HG03521 (cell line): ENCODE data around the gene EXOC3.

Experiments used
- ATAC-seq: cut with Tn5 transposase; IDR thresholded peaks from one replicate; pipeline ENCODE4 v1.9.1; 2021; ENCODE audit warnings: mild to moderate bottlenecking, moderate library complexity; ENCODE audit not compliant: unreplicated experiment

The EXOC3 gene

DNA sequence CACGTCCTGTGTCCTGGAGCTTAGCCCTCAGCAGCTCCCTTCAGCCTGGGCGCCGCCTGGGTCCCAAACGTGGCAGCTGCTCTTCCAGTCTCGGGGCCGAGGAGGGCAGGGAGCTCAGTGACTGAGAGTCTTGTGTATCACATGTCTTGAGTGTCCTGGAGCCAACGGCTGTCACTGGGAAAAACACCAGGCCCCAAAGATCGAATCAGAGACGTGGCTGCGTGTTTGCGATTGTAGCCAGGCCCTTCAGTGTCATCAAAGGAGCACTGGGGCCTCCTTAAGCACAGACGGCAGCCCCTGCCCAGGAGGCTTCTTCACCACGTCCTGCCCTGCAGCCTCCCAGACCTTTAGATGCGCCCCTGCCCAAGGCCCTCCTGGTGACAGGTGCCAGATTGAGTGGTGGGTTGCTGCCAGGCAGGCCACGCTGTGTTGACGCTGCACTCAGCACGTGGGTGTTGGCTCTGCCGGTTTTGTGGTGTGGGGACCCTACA lies 5.7 kb upstream of the EXOC3 start:
- no peak for ATAC-seq

DNA sequence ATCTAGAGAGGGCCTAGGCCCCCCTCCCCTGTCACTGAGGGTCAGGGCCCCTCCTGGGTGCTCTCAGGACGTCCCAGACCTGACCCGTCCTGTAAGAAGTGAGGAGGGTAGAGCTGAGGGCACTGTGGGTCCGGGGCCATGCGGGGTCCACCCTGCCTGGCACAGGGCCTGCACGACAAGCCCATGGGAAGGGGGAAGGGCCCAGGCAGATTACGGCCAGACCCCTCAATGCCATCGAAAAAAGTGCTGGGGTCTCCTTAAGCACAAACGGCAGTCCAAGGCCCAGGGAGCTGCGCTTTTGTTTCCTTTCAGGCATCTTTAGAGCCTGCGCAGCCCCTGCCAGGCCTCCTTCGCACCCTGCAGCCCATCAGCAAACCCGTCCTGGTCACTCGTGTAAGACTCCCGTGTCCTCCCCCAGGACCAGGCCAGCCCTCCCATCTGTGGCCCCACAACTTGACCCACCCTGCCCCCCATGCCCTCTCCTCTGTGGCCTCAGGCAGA lies 4.4 kb upstream of the EXOC3 start:
- no peak for ATAC-seq

DNA sequence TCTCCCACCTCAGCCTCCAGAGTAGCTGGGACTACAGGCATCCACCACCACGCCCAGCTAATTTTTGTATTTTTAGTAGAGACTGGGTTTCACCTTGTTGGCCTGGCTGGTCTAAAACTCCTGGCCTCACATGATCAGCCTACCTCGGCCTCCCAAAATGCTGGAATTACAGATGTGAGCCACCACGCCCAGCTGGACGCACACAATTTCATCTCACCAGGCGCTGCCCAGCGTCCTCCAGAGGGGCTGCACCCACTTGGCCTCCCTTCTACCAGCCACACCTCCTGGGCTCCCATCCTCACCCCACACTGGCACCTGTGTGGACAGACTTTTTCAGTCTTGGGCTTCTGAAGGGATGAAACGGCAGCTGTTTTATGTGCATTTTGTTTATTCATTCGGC lies 3.8 kb upstream of the EXOC3 start:
- ATAC-seq: no peak

DNA sequence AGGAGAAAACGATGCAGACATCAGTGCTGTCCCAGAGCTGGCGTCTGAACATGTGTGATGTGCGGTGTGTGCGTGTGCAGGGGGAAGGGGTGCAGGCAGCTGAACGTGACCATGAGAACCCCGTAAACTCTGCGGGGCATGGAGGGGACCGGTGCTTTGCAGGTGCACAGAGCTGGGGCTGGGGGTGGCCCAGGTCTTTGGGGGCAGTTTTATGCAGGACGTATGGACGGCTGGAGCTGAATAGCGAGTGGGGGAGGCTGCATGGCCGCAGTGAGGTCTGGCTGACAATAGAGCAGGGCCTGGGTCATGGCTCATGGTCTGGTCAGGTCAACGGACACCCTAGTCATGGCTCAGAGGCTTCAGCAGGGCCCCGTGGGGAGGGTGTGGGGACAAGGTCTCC lies 3.3 kb upstream of the EXOC3 start:
- no peak for ATAC-seq

DNA sequence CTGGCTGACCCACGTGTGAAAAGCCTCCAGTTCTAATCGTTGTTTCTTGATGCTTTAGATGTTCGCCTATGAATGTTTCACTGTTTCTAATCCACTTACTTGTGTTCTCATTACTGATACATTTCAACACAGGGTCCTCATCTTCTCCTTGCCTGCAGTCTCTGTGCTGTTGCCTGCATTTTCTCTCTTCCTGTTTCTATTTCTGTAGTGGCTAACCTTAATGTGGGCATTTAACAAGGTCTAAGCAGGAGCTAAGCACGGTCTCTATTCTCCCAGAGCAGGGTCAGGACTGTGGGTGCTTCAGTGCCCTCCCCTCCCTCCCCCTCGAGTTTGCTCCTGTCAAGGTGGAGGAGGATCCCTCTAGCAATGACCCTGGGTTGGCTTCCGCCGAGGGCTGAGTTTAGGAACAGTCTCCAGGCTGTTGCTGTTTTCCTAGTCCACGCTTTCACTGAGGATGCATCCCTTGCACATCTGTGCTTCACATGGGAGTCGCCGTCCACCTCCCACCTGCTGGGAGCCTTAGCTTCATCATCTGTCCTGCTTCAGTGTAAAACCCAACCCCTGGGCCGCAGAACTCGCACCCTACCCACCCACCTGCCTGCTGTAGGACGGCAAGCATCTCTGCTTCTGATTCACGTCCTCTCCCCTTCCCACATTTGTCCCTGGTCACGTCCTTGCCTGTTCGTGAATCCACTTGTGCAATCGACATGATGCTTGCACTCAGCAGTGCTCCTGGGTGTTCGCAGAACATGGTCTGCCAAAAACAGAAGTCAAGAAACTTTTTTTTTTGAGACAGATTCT lies 2.4 kb upstream of the EXOC3 start:
- no peak for ATAC-seq

DNA sequence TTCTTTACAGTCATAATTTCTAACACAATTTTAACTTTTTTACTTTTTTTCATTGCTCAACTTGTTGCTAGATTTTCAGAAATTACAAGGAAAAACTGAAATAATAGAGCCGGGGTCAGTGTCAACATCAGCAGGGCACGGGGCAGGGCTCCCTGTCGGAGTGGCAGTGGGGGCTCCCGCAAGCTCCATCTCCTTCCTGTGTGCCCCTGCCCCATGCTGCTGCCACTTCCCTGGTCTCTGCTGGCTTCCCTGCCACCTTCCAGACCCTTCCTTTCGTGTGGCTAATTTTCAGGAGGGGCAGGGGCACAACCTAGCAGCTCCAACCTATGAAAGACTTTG lies 1.0 kb upstream of the EXOC3 start:
- no peak for ATAC-seq

GRCh38 chr5:443239-444151 lies 519 bp downstream of the EXOC3 start:
- peak; percentile 14 for ATAC-seq

GRCh38 chr5:444226-444625 lies 1.2 kb downstream of the EXOC3 start:
- ATAC-seq: no peak

DNA sequence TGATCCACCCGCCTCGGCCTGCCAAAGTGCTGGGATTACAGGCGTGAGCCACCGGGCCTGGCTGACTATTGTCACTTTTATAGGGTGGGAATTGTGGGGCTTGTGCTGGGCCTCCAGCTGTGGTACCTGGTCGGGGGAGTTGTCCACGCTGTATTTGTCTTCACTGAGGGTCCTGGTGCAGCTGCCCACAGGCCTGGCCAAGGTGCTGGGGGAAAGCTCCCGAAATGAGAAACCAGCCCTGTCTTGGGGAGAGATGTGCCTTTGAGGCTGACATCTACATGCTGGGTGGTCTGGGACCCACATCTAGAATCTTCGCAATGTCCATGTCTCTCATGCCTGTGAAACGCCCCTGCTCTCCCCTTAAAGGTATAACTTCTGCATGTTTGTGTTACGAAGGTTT lies 2.6 kb downstream of the EXOC3 start:
- ATAC-seq: no peak

DNA sequence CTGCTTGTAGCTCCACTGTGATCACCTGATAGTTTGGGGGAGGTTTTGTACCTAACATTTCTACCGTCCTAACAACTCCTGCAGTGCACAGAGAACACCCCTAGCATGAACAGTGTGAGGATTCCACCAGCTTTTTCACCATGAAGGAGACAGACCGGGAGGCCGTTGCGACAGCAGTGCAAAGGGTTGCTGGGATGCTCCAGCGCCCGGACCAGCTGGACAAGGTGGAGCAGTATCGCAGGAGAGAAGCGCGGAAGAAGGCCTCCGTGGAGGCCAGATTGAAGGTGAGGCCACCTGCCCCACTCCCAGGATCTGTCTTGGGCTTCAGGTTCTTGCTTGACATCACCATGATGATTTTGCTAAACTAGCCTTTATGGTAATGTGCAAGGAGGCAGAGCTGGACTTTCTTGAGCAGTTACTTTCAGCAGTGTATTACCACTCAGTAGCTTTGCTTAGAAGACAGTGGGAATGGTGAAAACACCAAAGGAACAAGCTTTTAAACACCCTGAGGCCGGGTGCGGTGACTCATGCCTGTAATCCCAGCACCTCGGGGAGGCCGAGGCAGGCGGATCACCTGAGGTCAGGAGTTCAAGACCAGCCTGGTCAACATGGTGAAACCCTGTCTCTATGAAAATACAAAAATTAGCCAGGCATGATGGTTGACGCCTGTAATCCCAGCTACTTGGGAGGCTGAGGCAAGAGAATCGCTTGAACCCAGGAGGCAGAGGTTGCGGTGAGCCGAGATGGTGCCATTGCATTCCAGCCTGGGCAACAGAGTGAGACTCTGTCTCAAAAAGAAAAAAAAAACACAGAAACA lies 3.3 kb downstream of the EXOC3 start:
- ATAC-seq: no peak

DNA sequence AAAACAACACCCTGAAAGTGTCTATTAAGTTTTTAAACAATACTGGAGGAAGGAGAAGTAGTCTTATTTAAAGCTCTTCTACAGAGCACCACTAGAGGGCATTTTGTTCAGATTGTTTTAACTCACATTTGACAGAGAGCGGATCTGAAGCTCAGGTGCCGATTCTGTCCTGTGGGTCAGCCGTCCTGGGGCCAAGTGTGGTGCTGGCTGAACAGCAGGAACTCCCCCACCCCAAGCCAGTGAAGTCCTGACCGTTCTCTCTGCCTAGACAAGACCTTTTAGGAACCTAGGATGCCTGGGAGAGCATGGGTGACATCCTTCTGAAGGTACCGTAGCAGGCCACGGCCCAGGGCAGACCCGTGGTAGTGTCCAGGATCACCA lies 3.9 kb downstream of the EXOC3 start:
- no peak for ATAC-seq

DNA sequence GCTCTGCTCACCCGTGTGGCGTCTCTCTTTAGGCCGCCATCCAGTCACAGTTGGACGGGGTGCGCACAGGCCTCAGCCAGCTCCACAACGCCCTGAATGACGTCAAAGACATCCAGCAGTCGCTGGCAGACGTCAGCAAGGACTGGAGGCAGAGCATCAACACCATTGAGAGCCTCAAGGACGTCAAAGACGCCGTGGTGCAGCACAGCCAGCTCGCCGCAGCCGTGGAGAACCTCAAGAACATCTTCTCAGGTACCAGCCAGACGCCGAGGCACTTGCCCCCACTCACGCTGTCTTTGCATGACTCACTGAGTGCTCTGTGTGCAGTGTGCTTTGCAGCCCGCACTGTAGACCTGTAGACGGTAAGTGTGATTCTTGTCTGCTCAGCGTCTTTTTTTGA lies 4.5 kb downstream of the EXOC3 start:
- ATAC-seq: no peak

DNA sequence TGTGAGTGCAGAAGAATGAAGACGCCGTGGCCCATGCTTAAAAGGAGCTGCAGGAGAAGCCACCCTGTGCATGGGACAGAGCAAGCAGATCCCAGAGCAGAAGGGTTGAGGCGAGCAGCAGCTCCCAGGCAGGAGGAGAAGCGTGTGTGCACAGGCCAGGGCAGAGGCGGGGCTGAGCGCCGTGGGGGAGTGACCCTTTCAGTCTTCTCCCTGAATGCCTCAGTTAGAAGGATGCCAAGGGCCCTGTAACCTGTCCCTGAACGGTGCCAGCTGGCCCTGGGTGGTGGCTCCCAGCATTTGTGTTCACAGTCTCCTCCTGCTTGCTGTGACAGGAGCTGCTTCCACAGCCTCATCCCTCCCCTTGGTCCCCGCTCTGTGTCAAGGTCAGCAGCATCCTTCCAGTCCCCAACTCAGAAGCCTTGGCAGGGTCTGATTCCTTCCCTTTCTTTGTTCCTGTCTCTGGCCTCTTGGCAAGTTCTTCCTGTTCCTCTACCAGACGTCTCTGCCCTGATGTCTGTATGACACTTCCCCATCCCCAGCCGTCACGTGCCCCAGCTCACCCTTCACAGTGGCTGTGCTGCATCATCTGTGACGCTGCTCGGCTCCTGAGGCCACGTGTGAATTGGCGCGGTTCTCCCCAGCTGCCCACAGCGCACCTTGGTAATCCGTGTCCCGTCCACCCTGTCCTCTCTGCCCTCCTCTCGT lies 5.2 kb downstream of the EXOC3 start:
- ATAC-seq: no peak

DNA sequence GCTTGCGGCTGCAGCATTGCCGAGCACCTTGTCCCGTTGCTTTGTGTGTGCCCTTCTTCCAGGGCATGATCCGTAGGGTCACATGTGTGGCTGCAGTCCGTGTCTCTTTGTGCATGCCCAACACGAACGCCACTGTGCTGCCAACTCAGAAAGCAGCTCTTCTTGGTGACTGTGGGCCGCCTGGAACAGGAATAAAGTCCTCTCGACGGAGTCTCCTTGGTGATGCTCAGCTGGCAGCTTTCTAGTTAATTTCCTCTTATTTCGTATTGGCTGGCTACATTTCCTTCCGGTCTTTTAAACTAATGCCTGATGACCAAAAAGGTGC lies 5.8 kb downstream of the EXOC3 start:
- ATAC-seq: no peak

DNA sequence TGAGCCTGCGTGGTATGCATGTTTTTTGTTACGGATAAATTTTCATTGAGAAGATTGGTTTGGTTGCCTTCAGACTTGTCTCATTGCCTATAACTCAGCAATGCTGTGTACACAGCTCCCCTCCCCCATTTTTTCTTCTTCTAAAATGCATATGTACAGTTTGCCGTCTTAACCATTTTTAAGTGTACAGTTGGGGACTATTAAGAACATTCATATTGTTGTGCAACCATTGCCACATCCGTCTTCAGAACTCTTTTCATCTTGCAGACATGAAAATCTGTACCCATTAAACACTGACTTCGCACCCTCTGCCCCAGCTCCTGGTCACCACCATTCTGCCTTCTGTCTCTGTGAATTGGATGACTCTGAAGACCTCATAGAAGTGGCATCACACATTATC lies 6.2 kb downstream of the EXOC3 start:
- no peak for ATAC-seq

- ATAC-seq: no peak
Observed at GRCh38 chr5:451587-452458, 8.8 kb downstream of the EXOC3 start.

DNA sequence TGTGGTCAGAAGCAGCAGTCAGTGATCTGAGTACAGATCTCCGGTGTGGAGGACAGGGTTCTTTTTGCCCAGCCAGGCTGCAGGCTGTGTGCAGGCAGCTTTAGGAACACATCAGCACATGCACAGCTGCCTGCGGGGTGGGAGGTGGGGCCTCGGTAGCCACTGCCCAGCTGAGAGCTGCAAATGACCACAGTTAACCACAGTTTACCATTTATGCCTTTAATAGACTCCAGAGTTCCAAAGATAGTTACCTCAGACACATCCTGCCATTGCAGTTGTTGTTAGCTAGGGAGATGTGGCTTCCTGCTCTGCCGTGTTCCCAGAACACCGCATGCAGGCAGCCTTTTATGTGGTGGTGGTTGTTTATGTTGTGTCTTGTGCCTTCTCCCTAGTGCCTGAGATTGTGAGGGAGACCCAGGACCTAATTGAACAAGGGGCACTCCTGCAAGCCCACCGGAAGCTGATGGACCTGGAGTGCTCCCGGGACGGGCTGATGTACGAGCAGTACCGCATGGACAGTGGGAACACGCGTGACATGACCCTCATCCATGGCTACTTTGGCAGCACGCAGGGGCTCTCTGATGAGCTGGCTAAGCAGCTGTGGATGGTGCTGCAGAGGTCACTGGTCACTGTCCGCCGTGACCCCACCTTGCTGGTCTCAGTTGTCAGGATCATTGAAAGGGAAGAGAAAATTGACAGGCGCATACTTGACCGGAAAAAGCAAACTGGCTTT lies 10.2 kb downstream of the EXOC3 start:
- no peak for ATAC-seq

GRCh38 chr5:453725-454481 lies 10.9 kb downstream of the EXOC3 start:
- ATAC-seq: no peak
